Spleen (tissue), 7 donors: ENCODE results near the gene RYR2.

Experiments
- POLR2A ChIP-seq, 3 donors: fragments of 450-650 bp; IDR thresholded peaks; one replicate each; pipeline ENCODE4 v1.5.1; 2017; ENCODE audit warnings: antibody characterized with exemption in 3 of 3, mild to moderate bottlenecking in 1 of 3
- POLR2AphosphoS5 ChIP-seq, 3 donors: sonication (generic); formaldehyde crosslinking; IDR thresholded peaks; one replicate each; pipeline ENCODE4 v1.5.1; 2017; ENCODE audit warnings: antibody characterized with exemption in 3 of 3
- TF ChIP-seq, protein P1 (sequence below), 11 experiments: fragments of 200-600 bp in 7 of 11; fragments of 450-650 bp in 4 of 11; sonication (generic) in 4 of 11; IDR thresholded peaks in 8 of 11; conservative IDR thresholded peaks in 3 of 11; 1 replicate in 7 of 11; 2 replicates in 4 of 11; pipeline versions ENCODE4 v1.4.0 to v1.8.0; 2016 to 2021; ENCODE audit warnings: antibody characterized with exemption in 11 of 11, inconsistent platforms in 4 of 11, mild to moderate bottlenecking in 1 of 11
- donor health status: DM: no; HTN: no; CAD: no; lungs with moderate emphysema.
- donor health status: DM: no; HTN: no; CAD: no.
- donor health status: DM: no; HTN: no; CAD: no.

DNA sequence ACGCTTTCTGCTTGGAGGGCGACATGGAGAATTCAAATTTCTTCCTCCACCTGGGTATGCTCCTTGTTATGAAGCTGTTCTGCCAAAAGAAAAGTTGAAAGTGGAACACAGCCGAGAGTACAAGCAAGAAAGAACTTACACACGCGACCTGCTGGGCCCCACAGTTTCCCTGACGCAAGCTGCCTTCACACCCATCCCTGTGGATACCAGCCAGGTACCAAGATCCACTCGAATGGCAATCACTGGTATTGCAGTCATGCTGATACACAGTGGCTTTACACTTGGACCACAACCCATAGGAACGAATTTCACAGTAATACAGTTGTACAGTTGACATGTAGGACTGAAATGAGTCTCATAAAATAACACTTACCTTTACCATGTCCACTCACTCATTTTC lies 461.3 kb downstream of the RYR2 start:
- TF ChIP-seq, protein P1, sequence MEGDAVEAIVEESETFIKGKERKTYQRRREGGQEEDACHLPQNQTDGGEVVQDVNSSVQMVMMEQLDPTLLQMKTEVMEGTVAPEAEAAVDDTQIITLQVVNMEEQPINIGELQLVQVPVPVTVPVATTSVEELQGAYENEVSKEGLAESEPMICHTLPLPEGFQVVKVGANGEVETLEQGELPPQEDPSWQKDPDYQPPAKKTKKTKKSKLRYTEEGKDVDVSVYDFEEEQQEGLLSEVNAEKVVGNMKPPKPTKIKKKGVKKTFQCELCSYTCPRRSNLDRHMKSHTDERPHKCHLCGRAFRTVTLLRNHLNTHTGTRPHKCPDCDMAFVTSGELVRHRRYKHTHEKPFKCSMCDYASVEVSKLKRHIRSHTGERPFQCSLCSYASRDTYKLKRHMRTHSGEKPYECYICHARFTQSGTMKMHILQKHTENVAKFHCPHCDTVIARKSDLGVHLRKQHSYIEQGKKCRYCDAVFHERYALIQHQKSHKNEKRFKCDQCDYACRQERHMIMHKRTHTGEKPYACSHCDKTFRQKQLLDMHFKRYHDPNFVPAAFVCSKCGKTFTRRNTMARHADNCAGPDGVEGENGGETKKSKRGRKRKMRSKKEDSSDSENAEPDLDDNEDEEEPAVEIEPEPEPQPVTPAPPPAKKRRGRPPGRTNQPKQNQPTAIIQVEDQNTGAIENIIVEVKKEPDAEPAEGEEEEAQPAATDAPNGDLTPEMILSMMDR (IDR thresholded peaks at IDR 0.05 in 8 of 11, conservative IDR thresholded peaks at IDR 0.05 in 3 of 11) = no peak
- TF ChIP-seq POLR2AphosphoS5 (IDR thresholded peaks at IDR 0.05) = no peak
- no peak for TF ChIP-seq POLR2A (IDR thresholded peaks at IDR 0.05)
